Fibroblast of mammary gland (primary cell): ENCODE data around the gene SMAD3.

Experiments
- DNase-seq: peaks from one replicate; pipeline ENCODE4 v3.0.0-alpha.2; 2010; ENCODE audit warnings: low read depth
- H3K4me3 ChIP-seq: 2 replicates; pipeline ENCODE4 v1.5.1; 2011; ENCODE audit warnings: low read depth, mild to moderate bottlenecking, low read length, moderate library complexity; ENCODE audit not compliant: control insufficient read depth
- TF ChIP-seq, protein P1 (sequence below): conservative IDR thresholded peaks from 2 replicates; pipeline ENCODE4 v1.5.1; 2011; ENCODE audit warnings: low read depth, low read length, inconsistent platforms; ENCODE audit not compliant: control insufficient read depth, insufficient read depth

The SMAD3 gene

DNA sequence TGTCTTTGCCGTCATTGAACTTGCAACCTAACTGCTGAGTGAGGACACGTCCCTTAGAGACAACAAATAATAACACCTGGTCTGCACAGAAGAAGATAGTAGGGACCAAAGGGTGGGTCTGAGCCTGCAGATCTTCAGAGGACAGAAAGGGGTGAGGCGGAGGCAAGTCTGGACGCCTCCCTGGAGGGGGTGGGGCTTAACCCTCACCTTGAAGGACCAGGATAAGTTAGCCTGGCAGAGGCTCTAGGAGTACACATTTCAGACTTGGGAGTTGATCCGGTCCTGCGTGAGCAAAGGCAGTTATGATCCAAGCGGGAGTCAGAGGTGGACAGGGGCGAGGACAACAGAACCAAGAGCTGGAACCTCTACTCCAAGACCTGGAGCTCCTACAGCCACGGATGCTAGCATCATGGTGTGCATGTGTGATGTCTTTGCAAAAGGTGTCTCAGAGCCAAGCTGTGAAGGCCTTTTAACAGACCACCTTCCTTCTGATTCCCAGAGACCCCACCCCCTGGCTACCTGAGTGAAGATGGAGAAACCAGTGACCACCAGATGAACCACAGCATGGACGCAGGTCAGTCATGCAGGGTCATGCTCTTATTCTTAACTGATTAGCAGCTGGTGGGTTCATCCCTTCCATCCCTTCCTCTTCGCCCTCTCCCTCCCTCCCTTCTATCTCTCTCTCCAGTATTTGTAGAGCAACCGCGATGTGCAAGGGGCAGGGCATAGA, 101.0 kb downstream of the SMAD3 start:
- no peak for DNase-seq
- TF ChIP-seq, protein P1, sequence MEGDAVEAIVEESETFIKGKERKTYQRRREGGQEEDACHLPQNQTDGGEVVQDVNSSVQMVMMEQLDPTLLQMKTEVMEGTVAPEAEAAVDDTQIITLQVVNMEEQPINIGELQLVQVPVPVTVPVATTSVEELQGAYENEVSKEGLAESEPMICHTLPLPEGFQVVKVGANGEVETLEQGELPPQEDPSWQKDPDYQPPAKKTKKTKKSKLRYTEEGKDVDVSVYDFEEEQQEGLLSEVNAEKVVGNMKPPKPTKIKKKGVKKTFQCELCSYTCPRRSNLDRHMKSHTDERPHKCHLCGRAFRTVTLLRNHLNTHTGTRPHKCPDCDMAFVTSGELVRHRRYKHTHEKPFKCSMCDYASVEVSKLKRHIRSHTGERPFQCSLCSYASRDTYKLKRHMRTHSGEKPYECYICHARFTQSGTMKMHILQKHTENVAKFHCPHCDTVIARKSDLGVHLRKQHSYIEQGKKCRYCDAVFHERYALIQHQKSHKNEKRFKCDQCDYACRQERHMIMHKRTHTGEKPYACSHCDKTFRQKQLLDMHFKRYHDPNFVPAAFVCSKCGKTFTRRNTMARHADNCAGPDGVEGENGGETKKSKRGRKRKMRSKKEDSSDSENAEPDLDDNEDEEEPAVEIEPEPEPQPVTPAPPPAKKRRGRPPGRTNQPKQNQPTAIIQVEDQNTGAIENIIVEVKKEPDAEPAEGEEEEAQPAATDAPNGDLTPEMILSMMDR: no peak
- H3K4me3 ChIP-seq: no peak overlapping the region

DNA sequence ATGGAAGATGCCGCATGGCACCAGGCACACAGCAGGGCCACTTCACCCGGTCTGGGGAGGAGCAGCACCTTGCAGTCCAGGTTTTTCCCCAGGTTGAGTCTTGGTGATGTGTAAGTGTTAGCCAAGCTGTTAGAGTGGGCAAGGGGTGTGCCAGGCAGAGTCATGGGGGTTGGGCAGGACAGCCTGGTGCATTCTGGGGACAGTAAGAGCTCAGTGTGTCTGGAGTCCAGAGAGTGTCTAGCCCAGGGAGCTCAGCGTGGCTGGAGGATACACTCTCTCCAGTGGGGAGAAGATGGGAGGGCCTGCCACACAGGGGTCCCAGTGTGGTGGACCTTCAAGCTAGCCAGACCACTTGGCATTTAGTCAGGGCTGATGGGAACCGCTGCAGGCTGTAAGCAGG, 101.7 kb downstream of the SMAD3 start:
- TF ChIP-seq, protein P1: no peak
- no peak for DNase-seq
- no peak overlapping the region for H3K4me3 ChIP-seq

DNA sequence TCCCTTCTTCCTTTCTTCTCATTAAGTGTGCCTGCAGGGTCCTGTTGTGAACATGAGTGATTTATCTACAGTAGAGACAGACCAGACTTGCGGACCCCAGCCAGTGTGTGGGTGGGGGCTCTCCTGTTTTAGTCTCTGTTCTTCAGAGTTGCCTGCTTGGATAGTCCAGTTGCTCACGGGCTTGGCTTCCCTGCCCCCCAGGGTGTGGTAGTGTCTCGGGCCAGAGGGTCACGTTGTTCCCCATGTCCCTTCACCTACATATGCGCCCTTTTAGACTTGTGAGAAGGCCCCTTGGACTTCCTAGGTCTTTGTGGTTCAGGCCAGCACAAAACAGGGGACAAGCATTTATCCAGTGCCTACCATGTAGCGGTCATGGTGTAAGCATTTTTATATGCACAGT, 103.3 kb downstream of the SMAD3 start:
- no peak for DNase-seq
- TF ChIP-seq, protein P1: no peak
- no peak overlapping the region for H3K4me3 ChIP-seq

DNA sequence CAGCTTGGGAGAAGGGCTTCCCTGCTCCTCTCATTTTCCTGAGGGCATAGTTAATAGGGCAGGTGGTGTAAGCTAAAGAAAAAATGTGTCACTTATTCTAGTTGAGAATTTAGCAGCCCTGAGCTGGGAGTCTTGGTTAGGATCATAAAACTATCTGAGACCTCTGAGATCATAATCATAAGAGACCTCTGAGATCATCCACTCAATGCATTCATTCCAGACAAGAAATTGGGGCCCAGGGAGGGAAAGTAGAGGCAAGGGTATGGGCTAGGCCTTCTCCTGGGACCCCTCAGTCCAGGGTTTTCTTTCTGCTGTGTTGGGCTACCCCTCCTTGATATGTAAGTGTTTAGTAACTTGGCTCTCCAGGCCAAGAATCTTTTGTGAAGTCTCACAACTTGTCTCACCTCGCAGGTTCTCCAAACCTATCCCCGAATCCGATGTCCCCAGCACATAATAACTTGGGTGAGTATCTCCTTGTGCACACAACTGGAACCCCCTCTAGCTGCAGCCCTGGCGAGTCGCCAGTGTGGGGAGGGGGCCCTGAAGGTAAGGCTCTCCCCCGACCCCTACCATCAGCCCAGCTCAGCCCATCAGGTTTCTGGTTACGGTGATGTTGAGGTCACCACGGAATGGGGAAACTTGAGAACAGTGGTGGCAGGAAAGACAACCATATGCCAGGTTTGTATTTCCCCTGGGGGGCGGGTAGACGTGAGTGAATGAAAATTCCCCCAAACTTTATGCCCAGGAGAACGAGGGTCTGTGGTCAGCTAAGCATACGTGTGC, 104.9 kb downstream of the SMAD3 start:
- no peak for DNase-seq
- TF ChIP-seq, protein P1: no peak
- no peak overlapping the region for H3K4me3 ChIP-seq

DNA sequence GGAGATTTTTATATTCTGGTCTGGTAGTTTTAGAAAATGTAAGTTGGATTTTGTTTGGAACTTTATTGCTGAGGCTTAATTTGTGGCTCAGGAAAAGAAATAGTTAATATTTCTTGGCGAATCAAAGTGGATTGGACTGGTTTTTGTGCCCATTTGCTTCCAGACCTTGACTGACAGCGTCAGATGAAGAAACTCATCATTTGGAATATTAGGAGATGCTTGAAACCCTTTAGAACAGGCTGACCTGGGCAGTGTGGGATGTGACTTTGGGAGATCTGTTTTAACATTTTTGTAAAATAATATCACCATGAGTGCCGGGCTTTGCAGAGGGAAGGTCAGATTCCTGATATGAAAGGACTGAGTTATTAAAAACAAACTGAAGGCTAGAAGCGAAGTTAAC, 106.1 kb downstream of the SMAD3 start:
- no peak overlapping the region for H3K4me3 ChIP-seq
- TF ChIP-seq, protein P1: no peak
- DNase-seq: no peak

DNA sequence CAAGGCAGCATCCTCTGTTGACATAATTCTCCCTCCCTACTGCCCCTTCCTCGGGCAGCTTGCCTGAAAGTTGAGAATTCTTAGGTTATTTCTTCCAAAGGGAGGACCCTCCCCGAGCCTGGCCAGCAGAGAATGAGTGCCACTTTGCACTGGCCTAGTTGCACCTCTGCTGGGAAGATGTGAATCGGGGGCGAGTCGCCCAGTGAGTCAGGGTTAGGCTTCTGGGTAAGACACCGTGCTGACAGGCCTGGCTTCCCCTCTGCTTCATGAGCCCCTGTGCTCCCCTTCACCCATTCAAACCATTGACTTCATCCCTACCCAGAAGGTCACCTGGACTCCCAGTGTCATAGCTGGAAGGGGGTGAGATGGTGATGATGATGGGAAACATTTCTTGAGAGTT, 106.8 kb downstream of the SMAD3 start:
- DNase-seq: peak; percentile 49

More for the DNA sequence above, 106.8 kb downstream of the SMAD3 start:
- no peak overlapping the region for H3K4me3 ChIP-seq
- TF ChIP-seq, protein P1: no peak
